ENCODE measurements around the gene ATXN7.

The ATXN7 gene

DNA sequence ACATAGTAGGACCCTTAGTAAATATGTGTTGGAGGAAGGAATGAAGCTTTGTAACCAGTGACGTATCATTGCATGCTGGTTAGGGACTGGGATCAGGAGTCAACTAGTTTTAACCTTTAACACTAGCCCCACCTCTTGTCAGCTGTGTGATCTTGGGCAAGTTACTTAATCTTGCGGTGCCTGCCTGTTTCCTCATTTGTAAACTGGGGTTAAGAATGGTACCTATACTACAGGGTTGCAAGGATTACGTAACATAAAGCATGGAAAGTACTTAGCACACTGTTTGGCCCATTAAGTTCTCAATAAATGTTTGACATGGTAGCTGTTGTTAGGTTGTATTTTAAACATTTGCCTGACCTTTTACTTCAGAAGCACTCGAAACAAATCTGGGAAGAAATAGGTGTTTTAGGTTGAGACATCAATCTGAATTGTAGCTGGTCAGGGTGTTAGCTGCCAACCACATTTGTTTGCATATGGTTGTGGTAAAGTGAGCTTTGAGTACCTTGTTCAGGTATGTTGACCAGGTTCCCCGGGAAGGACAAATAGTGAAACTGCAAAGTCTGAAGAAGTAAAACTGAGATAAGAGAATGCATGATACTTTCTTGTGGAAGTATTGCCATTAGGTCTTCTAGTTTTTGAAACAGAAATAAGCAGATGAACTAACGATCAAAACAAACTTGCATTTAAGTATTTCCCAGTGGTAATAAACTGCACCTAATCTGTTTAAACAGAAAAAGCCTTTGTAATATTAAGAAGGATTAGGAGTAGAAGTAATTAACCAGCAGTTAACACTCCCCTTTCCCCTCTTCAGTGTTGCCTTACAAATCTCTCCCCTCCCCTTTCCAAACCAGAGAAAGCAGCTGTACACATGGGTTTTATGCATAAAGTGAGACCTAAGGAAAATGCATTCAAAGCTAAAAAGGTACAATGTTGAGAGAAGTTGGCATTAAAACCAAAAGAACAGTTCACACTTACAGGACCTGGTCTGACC lies 74.3 kb downstream of the ATXN7 start:
- no peak for DNase-seq (ENCODE audit: low read depth)

DNA sequence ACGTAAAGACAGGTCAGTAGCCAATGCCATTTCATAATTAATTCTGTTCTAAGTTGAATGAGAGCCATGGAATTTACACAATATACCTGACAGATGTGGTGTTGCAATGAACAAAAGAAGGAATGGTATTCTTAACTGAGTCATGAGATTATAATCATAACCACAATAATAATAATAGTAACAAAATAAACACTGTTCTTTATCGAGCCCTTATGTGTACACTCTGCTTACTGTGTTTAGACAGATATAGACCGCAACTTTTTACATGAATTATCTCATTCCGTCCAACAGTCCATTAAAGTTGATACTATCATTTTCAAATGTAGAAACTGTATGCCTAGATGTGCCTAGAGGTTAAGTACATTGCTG lies 76.7 kb downstream of the ATXN7 start:
- peak; percentile 26 for DNase-seq (ENCODE audit: low read depth)

DNA sequence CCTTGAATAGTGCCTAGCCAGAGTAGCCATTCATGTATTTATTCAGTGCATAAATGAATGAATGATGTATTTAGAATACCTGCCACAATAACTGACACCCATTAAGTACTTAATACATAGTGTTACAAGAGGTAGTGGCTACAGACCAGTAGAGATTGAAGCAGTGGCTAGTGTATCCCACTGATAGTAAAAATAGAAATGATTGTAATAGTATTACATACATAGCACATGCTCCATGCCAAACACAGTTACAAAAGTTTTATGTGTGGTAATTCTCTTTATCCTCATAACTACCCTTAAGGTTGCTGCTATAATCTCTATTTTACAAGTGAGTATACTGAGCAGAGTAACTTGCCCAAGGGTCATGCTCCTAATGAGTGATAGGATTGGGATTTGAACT lies 78.9 kb downstream of the ATXN7 start:
- DNase-seq (ENCODE audit: low read depth), result no peak

GRCh38 chr3:63943678-63944077 lies 80.0 kb downstream of the ATXN7 start:
- no peak for DNase-seq (ENCODE audit: low read depth)

- no peak for DNase-seq (ENCODE audit: low read depth)
Observed at GRCh38 chr3:63945558-63946096, 82.0 kb downstream of the ATXN7 start.

- no peak for DNase-seq (ENCODE audit: low read depth)
Observed at GRCh38 chr3:63946753-63947152, 83.1 kb downstream of the ATXN7 start.

DNA sequence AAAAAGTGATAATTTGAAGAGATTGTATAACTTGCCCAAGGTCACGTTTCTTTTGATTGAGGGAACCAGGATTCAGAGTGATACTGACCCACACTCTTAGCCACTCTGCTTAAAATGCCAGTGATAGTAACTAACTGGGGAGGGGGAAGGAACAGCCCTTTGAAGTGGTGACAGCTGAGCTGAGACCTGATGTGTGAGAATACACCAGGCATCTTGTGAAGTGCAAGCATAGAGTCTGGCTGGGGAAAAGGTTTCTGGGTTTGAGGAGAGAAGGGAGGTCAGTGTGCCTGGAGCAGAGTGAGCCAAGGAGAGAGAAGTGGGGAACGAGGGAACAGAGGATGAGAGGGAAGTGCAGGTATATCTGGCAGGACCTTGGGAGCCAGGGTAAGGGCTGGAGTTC lies 83.9 kb downstream of the ATXN7 start:
- DNase-seq (ENCODE audit: low read depth), result no peak

GRCh38 chr3:63949005-63949404 lies 85.3 kb downstream of the ATXN7 start:
- no peak for DNase-seq (ENCODE audit: low read depth)

DNA sequence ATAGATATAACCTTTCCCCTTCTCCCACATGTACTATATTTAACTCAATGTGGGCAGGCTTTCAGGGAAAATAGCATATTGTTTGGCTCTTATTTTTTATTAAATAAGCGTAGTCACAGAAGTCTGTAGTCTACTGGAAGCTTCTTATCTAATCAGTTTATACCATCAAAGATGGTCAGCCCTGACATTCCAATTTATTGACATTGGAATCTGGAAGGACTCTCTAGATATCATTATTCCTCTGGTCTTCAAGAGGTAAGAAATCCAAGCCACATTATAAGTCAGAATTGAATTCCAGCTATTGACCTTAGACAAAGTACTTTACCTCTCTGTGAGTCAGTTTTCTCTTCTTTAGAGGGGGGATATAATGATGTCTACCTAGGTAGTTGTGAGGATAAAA lies 87.0 kb downstream of the ATXN7 start:
- no peak for DNase-seq (ENCODE audit: low read depth)

DNA sequence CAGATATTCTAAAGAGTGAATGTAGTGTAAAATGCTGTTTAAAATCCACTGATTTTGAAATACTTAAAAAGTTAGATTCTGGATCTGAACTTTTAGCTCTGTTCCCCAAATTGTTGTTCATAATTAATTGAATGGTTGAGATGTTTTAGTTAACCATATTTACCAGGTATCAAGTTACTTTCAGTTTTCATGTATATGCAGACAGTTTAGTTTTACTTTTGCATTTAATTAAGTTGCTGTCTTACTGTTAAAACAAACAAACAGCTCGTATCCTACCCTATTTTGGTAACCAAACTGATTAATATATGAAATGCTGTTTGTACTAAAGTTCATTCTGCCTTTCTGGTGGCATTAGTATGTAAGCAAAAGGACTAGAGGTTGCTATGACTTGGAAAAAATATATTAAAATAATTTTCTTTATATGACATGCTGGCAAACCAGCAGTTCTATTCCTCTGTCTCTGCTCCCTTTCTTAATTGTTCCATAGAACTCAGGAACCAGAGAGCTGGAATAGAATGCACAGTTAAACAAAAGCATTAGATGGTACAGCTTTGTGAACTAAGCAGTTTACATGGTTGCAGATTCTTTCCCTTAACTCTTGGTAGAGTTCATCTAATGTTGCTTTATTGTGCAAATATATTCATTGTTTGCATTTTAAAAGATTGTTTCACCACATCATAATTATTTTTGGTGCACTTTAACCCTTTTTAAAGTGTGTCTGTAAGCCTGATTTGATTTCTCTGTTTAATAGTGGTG lies 88.0 kb downstream of the ATXN7 start:
- DNase-seq (ENCODE audit: low read depth), result no peak

DNA sequence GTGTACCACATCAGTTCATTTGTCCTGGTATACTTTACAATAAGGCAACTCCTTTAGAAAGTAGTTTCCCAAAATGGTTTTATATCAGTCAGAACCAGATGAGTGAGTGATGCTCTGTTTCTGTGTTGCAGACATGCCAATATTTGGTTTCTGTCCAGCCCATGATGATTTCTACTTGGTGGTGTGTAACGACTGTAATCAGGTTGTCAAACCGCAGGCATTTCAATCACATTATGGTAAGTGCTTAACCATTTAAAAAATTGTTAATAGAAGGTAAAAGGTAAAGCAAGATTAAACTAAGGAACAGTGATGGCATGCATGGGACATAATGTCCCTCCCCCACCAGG lies 88.6 kb downstream of the ATXN7 start:
- DNase-seq (ENCODE audit: low read depth), result no peak

DNA sequence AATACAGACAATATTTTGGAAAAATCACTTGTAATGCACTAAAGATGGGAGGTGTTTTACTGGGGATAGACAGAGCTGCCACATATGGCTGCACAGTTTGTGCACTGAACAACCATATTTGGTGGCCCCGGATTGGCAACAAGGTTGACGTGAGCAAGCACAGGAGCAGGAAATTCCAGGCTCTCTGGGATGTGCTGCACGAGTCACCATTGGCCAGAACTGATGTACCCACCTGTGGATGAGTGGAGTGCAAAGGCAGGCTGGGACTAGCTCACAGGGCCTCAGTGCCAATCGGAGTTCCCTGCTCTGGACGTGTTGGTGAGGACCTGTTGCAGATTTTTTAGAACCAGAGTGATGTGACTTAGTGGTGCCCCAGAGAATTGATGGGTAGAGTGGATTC lies 90.5 kb downstream of the ATXN7 start:
- no peak for DNase-seq (ENCODE audit: low read depth)

- DNase-seq (ENCODE audit: low read depth), result no peak
Observed at GRCh38 chr3:63955036-63955650, 91.5 kb downstream of the ATXN7 start.

DNA sequence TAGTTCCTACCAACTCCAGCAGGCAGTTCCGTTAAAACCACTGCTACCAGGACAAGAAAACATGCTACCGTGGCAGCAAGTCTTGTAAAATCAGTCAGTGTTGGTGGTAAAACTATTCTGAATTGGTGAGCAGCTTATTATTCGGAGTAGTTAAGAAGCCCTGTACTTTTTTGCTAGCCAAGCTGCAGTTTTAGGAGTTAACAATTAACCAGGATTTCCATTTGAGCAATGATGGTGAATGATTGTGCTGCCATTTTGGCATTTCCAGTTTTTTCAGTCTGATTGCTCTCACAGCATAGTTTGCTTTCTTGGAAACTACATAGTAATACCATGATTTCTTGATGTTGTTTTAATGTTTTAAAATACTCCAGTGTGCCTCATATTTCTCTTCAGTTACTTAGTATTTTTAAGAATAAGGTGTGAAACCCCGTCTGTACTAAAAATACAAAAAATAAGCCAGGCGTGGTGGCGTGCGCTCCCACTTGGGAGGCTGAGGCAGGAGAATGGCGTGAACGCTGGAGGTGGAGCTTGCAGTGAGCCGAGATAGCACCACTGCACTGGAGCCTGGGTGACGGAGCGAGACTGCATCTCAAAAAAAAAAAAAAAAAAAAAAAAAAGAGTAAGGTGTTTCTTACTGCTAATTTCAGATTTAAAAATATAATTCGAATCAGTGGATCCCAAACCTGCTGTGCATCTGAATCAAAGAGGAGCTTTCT lies 92.3 kb downstream of the ATXN7 start:
- DNase-seq (ENCODE audit: low read depth), result no peak

DNA sequence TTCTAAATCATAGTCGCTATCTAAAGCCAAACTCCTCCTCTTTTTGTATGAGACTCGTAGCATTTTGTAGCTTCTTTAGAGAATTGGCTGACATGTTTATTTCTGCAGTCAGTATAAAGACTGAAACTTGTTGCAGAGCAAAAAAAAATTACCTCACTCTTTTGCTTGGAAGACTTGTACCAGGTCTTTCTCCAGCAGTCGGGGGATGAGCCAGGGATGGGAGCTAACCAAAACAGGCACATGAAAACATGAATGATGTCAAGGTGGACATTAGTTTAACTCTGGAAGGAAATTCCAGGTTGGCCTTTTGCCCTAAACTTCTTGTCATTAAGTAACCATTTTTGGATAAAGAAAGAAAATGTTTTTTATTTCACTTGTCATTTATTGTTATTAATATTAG lies 95.5 kb downstream of the ATXN7 start:
- no peak for DNase-seq (ENCODE audit: low read depth)

DNA sequence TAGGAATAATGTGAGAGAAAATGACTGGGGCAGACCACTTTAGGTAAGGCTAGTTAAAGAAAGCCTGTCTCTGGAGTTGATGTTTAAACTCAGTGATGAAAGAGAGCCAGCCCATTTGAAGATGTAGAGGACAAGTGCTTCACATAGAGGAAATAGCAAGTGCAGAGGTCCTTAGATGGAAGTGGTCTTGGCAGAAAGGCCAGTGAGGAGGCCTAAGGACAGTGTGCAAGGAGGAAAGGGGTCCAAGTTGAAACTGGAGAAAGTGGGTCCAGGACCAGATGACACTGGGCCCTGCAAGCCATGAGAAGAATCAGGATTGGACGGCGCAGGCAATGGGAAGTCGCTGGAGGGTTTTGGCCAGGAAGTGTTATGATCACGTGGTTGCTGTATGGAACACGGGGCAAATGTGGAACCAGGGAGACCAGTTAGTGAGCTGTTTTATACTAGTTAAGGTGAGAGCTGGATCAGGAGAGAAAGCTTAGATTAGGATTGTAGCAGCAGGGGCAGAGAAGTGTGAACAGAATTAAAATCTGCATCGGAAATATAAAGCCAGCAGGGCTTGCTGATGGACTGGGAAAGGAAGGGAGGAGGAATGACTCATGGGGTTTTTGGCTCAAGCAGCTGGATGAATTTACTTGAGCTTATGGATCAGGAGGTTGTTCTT lies 96.5 kb downstream of the ATXN7 start:
- DNase-seq (ENCODE audit: low read depth), result peak; percentile 54

- DNase-seq (ENCODE audit: low read depth), result peak; percentile 23
Observed at GRCh38 chr3:63961891-63962290, 98.2 kb downstream of the ATXN7 start.

- no peak for DNase-seq (ENCODE audit: low read depth)
Observed at GRCh38 chr3:63963496-63963895, 99.8 kb downstream of the ATXN7 start.

DNA sequence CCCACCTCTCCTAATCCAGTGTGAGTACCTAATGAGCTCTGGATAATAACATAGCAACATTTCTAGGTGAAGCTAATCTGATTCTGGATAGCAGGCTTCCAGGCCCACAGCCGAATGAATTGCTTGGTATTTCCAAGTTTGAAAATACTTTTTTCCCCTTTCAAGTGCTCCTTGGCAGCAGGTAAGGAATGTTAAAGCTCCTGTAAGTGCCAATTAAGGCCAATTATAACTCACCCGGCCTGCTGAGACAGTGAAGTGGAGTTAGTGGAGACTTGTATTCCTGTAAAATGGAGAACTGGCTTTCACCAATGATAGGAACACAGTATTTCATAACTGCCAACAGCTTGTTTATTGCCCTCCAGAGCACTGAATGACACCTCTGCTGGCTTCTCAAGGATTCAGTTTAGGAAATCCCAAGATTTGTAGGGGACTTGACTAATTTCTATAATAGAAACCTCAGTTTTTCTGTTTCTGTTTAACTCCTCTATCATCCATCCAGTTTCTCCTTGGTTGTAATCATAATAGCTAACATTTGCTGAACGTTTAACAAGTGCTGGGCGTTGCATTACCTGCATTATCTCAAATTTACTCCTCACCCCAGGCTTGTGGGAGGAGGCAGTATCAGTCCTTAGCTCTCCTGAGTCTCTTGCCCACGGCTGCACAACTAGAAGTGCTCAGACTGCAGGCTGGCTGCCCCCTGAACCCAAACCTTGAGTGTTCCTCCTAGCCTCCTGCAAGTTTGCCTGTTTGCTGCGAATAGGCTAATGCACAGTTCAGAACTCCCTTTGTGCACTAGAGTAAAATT lies 101.2 kb downstream of the ATXN7 start:
- DNase-seq (ENCODE audit: low read depth), result no peak

DNA sequence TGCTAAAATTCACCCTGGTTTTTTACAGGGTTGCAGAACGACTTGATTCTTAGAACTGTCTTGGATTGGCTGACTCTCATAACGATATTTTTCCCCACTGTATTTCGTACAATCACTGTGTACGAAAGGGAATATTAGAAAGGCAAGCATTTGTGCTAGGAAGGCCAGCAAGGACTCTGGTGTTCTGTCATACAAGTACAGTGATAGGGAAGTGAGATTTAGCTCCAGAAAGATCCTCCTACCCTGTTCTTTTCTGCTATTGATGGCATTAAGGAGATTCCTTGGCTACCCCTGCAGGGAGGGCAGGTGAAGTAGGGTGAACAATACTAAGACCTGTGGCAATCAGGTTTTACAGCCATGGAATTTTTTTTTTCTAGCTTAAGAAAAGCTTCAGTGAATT lies 102.3 kb downstream of the ATXN7 start:
- no peak for DNase-seq (ENCODE audit: low read depth)

GRCh38 chr3:63966871-63967270 lies 103.2 kb downstream of the ATXN7 start:
- DNase-seq (ENCODE audit: low read depth), result no peak
